GM12875 (cell line): ENCODE data around the gene MYL12A.

Source experiments
- H3K4me3 ChIP-seq: one replicate; pipeline ENCODE4 v1.5.1; 2011; ENCODE audit warnings: low read depth, low read length, control low read depth
- TF ChIP-seq, protein P1 (sequence below): IDR thresholded peaks from 2 replicates; pipeline ENCODE4 v1.5.1; 2011; ENCODE audit warnings: low read depth, mild to moderate bottlenecking, control low read depth, inconsistent platforms, low read length, moderate library complexity, borderline replicate concordance; ENCODE audit not compliant: insufficient read depth

The MYL12A gene

DNA sequence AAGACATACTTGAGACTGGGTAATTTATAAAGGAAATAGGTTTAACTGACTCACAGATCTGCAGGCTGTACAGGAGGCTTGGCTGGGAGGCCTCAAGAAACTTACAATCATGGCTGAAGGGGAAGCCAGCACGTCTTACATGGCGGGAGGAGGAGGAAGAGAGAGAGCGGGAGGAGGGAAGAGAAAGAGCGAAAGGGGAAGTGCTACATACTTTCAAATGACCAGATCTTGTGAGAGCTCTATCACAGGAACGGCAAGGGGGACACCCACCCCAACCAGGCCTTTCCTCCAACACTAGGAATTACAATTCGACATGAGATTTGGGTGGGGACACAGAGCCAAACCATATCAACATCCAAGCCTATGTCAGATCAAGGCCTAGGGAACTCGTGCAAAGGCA, 38.6 kb downstream of the MYL12A start:
- no peak overlapping the region for H3K4me3 ChIP-seq
- TF ChIP-seq, protein P1, sequence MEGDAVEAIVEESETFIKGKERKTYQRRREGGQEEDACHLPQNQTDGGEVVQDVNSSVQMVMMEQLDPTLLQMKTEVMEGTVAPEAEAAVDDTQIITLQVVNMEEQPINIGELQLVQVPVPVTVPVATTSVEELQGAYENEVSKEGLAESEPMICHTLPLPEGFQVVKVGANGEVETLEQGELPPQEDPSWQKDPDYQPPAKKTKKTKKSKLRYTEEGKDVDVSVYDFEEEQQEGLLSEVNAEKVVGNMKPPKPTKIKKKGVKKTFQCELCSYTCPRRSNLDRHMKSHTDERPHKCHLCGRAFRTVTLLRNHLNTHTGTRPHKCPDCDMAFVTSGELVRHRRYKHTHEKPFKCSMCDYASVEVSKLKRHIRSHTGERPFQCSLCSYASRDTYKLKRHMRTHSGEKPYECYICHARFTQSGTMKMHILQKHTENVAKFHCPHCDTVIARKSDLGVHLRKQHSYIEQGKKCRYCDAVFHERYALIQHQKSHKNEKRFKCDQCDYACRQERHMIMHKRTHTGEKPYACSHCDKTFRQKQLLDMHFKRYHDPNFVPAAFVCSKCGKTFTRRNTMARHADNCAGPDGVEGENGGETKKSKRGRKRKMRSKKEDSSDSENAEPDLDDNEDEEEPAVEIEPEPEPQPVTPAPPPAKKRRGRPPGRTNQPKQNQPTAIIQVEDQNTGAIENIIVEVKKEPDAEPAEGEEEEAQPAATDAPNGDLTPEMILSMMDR, result no peak

DNA sequence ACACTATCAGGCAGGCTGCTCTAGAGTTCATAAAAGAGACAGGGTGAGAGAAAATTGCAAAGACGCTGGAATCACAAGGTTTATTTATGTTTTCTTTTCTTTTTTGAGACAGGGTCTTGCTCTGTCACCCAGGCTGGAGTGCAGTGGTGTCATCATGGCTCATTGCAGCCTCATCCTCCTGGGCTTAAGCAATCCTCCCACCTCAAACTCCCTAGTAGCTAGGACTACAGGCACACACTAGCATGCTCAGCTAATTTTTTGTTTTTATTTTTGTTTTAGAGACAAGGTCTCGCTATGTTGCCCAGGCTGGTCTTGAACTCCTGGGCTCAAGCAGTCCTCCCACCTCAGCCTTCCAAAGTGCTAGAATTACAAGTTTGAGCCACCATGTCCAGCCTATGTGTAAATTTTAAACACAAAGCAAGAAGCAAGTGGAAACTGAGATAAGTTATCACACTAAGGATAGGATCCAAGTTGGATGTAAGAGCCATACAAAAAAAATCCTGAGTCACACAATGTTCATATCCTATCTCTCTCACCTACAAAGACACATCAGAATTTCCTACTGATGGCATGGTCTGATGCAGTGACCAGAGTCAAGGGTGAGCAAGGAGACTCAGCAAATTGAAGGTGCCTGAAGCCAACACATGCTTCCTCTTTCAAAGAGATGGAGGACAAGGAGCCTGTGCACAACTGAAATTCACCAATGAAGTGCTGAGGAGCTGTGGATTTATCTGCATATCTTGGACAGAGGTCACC, 45.8 kb downstream of the MYL12A start:
- TF ChIP-seq, protein P1, result no peak
- no peak overlapping the region for H3K4me3 ChIP-seq

DNA sequence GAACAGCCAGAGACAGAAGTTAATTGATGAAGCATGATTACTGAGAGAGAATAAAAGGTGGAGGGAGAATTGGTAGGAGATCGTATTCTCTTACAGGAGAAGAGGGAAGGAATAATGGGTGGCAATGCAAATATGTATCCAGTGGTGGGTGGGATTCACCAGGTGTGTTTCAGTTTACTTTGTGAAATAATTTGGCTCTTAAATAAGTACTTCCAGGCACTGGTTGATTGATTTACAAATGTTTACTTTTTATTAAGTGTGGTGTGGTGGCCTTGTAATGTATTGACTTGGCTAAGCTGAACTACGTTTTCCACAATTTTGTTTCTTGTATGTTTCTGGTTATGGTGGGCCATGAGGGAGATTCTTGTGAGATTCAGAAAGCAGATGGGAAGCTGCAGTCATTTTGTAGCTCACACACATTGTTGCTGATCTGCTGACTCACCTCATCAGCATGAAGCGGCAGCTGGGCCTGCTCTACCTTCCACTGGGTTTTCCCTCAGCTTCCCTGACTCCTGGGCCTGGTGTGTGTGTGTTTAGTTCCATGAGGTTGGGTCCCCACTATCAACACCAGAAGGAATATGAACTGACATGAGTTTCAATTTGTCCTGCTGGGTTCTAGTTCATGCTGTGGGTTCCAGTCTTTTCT, 47.0 kb downstream of the MYL12A start:
- no peak overlapping the region for H3K4me3 ChIP-seq
- TF ChIP-seq, protein P1, result no peak

DNA sequence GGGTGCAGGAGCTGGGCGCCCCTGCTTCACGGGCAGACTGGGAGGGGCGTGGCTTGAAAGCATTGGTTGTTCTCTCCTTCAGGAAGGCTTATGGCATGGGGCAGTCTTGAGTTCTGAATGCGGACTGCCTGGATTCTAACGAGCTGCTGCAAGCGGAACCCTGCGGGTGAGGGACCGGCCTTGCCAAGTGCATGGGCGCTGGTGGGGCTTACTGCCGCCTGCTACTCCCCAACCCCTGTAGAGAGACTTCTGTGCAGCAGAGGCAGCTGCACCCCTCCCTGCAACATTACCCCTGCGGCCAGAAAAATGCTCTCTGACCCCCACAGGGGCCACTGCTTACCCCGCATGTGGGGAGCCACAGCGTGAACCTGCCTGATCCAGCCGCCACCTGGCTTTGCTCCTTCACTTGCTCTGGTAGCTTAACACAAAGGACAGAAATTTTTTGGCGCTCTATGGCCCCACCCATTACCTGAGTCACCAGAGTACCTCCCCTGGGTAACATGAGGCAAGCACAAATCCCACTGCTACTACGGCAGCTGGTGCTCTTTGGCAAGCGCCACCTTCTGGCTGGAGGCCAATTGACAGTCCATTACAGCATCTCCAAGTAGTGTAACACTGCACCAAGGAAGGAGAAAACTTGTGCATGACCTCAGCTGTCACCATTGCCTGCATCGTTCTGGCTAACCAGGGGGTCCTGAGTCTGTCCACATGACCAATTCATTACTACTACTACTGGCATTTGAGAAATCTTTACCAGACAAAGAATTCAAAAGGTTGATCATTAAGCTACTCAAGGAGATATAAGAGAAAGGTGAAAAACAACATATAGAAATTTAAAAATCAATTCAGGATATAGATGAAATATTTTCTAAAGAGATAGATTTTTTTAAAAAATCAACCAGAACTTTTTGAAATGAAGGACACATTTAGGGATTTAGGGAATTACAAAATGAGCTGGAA, 49.7 kb downstream of the MYL12A start:
- TF ChIP-seq, protein P1, result peak; percentile 91
- peak overlapping the region; percentile 54 for H3K4me3 ChIP-seq

DNA sequence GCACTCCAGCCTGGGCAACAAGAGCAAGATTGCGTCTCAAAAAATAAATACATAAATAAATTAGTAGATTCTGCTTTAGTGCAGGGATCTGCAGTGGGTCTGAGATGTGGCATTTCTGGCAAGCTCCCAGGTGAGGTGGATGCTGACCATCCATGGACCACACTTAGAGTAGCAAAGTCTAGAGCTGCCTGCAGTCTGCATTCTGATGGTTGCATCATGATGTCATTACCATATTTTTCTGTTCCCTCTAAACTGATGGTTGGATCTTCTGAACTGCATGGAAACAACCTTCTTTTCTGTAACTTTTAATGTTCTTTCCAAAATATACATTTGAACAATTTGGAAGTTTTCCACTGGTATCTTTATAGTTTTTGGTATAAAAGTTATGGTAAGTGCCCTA, 57.2 kb downstream of the MYL12A start:
- no peak overlapping the region for H3K4me3 ChIP-seq
- TF ChIP-seq, protein P1, result no peak

DNA sequence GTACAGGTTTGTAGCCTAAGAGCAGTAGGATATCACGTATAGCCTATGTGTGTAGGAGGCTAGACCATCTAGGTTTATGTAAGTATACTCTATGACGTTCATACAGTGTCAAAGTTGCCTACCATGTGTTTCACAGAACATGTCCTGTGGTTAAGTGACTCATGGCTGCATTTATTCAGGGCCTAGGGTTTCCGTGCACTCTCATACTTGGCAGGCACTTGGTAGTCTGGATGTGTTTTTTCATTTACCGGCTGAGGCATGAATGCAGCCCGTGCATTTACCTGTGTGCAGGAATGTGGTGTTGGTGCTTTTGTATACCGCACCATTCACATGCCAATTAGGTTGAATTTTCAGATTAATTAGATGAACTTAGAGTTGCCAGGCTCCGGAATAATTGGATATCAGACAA, 57.8 kb downstream of the MYL12A start:
- no peak overlapping the region for H3K4me3 ChIP-seq
- TF ChIP-seq, protein P1, result no peak
